Sciatic nerve (tissue), 2 donors: Measurements from ENCODE around the gene UBXN7. TPM values are rescaled to one million over a fixed set of nuclear protein-coding genes. Genes with fewer than 3 reads are reported as not detected.
"Not testable (repeated sequence)": the region's sequence is repeated elsewhere in the genome, so short reads cannot be mapped to it uniquely, and the experiment has no call there.

Experiments
- ATAC-seq: fragments of 200-7000 bp; cut with Tn5 transposase; one replicate; pipeline ENCODE4 v1.9.1; 2020; ENCODE audit warnings: mild to moderate bottlenecking, moderate library complexity
- DNase-seq: peaks from one replicate; pipeline ENCODE4 v3.0.0-alpha.2; 2020; ENCODE audit warnings: low spot score
- intact Hi-C: fragments of 100-400 bp; cut with DNase I; formaldehyde crosslinking; loops from one replicate; pipeline ENCODE4 v1.14.2; 2022
- total RNA-seq: library from RNA; stranded (reverse); fragmentation: NEBNext Ultra II Directional; extraction: Animal tissue kit (Norgen Biotek cat#: 25700); gene quantifications from one replicate; pipeline ENCODE4 v1.2.1, GENCODE V29; 2021
- donor health status: DM: no; HTN: no; CAD: no.
- donor health status: DM: no; HTN: no; CAD: no.

Gene UBXN7
- total RNA-seq, 1 donor from 2014 or later, result 78.7 TPM

DNA sequence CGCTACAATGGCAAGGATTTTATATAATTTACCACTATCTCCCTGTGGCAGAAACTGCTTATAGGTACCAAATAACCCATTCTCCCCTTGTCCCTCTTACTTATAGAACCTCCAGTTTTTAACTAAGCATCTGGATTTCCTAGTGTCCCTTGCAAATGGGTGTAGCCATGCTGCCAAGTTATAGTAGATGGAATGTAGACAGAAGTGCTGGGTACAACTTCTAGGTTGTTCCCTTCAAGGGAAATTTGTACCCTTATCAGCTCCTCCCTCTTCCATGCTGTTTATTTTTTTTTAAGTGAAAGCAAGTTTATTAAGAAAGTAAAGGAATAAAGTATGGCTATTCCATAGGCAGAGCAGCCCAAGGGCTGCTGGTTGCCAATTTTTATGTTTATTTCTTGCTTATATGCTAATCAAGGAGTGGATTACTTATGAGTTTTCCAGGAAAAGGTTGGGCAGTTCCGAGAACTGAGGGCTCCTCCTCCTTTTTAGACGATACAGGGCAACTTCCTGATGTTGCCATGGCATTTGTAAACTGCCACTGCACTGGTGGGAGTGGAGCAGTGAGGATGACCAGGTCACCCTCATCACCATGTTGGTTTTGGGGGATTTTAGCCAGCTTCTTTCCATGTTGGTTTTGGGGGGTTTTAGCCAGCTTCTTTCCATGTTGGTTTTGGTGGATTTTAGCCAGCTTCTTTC lies 53.9 kb downstream of the UBXN7 start:
- no peak for ATAC-seq
- intact Hi-C loops, result no loop called here
- DNase-seq, result no peak

DNA sequence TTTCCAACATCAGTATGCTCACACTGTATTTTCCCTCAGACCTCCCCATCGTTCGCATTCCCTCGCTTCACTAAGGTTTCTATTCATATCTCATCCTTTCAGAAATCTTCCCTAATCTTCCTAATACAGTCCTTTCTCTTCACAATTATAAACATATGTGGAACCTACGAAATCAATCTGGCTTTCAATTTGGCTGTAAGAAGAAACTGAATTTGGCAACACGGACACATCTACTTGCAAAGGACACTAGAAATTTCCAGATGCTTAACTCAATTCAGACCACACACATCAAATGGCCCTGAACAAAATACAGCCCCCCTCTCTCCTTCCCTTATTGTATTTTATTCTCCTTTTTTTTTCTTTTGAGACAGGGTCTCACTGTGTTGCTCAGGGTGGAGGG lies 54.9 kb downstream of the UBXN7 start:
- intact Hi-C loops, result no loop called here
- DNase-seq, result no peak
- no peak for ATAC-seq

GRCh38 chr3:196365736-196366135 lies 66.5 kb downstream of the UBXN7 start:
- DNase-seq (no peak), ATAC-seq (no peak)
- intact Hi-C loops, result no loop called here

- ATAC-seq (no peak), DNase-seq (no peak)
- intact Hi-C loops, result no loop called here
These were observed 71.6 kb downstream of the UBXN7 start for GRCh38 chr3:196360586-196360985.

- ATAC-seq, intact Hi-C loops, DNase-seq: not testable (repeated sequence)
These were observed 73.7 kb downstream of the UBXN7 start for GRCh38 chr3:196358540-196358939.

GRCh38 chr3:196357905-196358304 lies 74.3 kb downstream of the UBXN7 start:
- no peak for DNase-seq

DNA sequence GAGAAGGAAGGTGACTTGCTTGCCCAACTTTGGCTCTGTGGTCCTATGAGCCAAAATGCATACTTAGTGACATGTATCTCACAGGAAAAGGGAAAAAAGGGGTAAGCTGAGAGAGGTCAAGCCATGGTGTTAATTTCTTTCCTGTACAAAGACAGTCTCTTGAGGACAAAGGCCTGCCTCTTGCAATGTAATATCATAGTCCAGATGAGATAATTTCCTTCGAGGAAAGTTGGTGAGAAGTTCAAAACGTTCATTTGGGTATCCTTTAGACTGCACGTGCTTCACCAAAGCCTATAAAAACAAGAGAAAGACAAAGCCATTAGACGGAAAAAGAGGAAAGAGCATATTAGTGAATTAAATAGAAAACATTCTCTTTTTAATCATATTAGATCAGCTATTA lies 75.7 kb downstream of the UBXN7 start:
- DNase-seq (no peak), ATAC-seq (no peak)
- intact Hi-C loops, result no loop called here

More at GRCh38 chr3:196357905-196358304, 74.3 kb downstream of the UBXN7 start:
- intact Hi-C loops, result no loop called here
- no peak for ATAC-seq

DNA sequence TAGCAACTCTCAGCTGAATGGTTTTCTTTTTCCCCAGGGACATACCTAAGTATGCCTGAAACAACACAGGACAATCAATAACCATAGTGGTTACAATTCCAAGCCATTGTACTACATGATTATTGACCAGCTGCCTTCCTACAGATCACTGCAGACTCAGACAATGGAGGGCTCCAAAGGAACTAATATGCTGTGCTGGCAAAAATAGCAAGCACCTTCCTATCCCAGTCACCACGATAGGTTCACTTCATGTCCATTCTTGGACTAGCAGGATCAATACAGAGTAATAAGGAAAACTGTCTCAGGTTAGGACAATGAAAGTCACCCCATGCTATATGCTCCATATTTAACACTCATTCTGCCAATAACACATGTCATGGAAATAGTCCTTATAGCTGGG lies 76.6 kb downstream of the UBXN7 start:
- intact Hi-C loops, result no loop called here
- no peak for DNase-seq
- ATAC-seq, result no peak

DNA sequence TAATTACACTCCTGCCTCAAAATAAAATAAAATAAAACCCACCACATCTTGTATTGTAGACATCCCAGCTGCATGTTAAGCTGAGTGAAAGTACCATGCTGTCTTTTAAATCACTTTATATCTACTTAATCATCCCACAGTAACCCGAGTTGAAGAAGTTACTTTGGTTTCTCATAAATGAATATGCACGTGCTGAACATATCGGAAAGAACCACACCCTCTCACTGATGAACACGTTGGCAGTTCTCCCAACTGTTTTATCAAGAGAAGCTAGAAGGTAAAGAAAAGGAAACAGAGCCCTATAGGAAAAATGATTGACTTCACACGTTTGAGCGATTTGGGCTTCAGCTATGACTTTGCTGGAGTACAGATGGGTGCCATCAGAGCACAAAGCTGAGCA lies 78.1 kb downstream of the UBXN7 start:
- ATAC-seq, result no peak
- intact Hi-C loops, result no loop called here
- no peak for DNase-seq

GRCh38 chr3:196351541-196351940 lies 80.7 kb downstream of the UBXN7 start:
- no peak for ATAC-seq
- no peak for DNase-seq
- intact Hi-C loops, result no loop called here

GRCh38 chr3:196350067-196350466 lies 82.2 kb downstream of the UBXN7 start:
- intact Hi-C loops, result no loop called here
- DNase-seq (no peak), ATAC-seq (no peak)

GRCh38 chr3:196348698-196349097 lies 83.5 kb downstream of the UBXN7 start:
- DNase-seq (no peak), ATAC-seq (no peak)
- intact Hi-C loops, result no loop called here

DNA sequence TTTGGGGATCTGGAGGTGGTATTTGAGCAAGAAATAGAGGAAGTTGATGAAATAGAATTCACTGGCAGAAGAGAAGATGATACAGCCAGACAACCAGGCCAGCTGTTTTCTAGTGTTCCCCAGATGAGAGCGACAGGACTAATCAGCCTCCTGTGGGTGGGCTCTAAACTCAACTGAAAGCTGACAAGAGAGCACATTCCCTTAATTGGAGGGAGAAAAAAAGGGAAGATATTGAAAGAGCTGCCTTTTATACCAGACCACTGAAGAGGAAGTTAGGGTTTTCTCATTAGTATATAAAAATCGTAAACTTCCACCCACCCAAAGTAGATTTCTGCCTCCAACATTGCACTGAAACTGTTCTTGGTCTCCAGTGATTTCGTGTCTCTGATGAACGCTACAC lies 87.6 kb downstream of the UBXN7 start:
- DNase-seq (no peak), ATAC-seq (no peak)
- intact Hi-C loops, result no loop called here

DNA sequence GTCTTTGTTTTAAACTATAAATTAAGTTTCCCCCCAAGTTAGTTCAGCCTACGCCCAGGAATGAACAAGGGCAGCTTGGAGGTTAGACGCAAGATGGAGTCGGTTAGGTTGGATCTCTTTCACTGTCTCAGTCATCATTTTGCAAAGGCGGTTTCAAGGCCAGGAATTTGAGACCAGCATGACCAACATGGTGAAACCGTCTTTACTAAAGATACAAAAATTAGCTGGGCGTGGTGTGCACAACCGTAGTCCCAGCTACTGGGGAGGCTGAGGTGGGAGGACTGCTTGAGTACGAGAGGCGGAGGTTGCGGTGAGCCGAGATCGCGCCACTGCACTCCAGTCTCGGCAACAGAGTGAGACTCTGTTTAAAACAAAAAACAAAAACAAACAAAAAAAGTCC lies 88.3 kb downstream of the UBXN7 start:
- DNase-seq, intact Hi-C loops, ATAC-seq: not testable (repeated sequence)

DNA sequence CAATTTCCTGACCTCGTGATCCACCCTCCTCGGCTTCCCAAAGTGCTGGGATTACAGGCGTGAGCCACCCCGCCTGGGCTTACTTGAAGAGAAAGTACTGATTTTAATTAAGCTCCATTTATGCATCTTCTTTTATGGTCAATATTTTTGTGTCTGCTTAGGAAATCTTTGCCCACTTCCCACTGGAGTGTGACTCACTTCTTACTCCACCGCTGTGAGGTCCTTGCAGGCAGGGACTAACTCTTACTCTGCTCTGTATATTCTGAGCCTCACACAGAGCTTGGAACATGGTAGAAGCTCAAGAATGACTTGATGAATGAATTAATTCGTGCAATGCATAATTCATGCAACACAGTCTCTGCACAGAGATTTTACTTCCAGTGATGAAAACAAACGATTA lies 91.1 kb downstream of the UBXN7 start:
- intact Hi-C loops, result no loop called here
- DNase-seq (no peak), ATAC-seq (no peak)

- intact Hi-C loops, result no loop called here
- DNase-seq (no peak), ATAC-seq (no peak)
These were observed 91.8 kb downstream of the UBXN7 start for GRCh38 chr3:196340466-196340865.

DNA sequence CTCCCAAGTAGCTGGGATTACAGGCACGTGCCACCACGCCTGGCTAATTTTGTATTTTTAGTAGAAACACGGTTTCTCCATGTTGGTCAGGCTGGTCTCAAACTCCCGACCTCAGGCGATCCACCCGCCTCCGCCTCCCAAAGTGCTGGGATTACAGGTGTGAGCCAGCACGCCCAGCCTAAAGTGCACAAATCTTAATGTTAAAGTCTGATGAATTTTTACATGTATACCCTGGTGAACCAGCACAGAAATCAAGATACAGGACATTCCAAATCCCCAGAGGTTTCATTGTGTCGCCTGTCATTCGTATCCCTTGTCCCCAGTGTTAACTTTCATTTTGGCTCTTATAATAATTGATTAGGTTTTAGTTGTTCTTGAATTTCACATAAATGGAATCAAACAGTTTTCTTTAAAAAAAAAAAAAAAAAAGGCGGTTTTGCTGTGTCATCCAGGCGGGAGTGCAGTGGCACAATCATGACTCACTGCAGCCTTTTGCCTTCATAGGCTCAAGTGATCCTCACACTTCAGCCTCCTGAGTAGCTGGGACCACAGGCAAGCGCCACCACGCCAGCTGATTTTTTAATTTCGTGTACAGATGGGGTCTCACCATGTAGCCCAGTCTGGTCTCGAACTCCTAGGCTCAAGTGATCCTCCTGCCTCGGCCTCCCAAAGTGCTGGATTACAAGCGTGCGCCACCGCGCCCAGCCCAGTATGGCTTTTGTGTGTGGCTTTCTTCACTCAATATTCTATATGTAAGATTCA lies 92.6 kb downstream of the UBXN7 start:
- intact Hi-C loops, result no loop called here
- DNase-seq, result no peak
- no peak for ATAC-seq

DNA sequence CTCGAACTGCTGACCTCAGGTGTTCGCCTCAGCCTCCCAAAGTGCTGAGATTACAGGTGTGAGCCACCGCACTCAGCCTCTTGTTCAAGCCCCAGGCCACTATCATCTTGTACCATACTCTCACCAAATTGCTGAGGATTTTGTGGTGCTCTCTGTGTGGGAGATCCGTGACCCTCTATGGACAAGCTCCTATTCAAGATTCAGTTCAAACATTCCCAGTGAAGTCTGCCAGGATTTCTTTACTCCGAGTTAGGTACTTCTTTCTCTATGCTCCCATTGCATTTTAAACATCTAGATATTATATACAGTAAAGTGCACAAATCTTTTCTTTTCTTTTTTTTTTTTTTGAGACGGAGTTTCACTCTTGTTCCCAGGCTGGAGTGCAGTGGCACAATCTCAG lies 93.2 kb downstream of the UBXN7 start:
- no peak for ATAC-seq
- no peak for DNase-seq
- intact Hi-C loops, result no loop called here

DNA sequence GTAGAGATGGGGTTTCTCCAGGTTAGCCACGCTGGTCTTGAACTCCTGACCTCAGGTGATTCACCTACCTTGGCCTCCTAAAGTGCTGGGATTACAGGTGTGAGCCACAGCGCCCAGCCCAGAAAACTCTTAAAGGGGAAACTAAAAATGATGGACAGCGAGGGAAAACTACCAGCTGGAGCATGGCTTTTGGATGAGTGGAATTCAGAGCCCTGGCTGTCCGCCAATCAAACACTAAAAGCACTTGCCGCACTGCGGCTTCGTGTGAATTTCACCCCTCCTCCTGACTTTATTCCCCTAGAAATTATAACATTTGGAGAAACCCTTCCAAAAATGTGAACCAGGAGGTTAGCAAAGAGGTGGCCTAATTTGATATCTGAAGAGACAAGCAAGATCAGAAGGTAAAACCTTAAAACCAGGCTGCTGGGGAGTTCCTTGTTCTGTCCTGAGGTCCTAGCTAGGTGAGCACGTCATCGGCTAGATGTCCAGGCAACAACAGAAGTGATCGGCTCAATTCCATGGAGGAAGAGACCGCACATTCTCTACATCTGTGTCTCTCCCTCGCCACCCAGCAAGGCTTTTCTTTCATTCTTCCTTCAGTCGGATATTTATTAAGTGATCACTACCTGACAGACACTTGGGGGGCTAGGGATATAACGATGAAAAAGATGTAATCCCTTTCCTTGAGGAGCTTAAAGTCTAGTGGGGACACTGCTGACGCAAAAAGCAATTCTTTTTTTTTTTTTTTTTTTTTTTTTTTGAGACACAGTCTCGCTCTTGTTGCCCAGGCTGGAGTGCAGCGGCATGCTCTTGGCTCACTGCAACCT lies 95.7 kb downstream of the UBXN7 start:
- intact Hi-C loops, result no loop called here
- DNase-seq (no peak), ATAC-seq (no peak)

DNA sequence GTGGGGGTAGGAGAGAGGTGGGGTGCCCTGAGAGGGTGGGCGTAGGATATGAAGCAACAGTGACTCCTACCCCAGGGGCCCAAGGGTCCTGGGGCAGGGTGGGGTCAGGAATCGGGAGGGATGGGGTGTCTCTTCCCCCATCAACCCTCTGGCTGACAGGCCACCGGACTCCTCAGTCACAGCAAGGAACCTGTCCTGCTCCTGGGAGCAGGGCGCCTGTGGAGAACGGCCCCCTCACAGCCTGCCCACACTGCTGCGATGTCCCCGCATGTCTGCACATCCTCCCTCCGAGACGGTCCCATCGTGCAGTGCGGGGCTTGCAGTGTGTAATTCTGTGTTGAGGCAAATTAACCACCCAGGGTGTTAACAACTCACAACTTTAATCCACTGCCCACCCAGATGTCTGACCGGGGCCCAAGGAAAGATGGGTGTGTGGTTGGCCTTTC lies 96.7 kb downstream of the UBXN7 start:
- intact Hi-C loops, result no loop called here
- no peak for ATAC-seq
- no peak for DNase-seq
